IMR-90 (cell line): ENCODE measurements around the gene AGXT2. TPM values are rescaled to one million over a fixed set of nuclear protein-coding genes. Genes with fewer than 3 reads are reported as not detected.

Experiments used
- ATAC-seq: fragments of 200-7000 bp; cut with Tn5 transposase; 2 replicates; pipeline ENCODE4 v1.9.1; 2020; ENCODE audit warnings: low read depth, mild to moderate bottlenecking, moderate library complexity
- BruUV-seq: library from RNA; stranded (reverse); fragments of 400-500 nt; replicated peaks from 2 replicates; lab custom pipeline; 2021; lab: Mats Ljungman, UMichigan
- CTCF ChIA-PET: fragments of 300-600 bp; formaldehyde crosslinking; extraction: SDS; loops from one replicate; lab custom pipeline; 2021; ENCODE audit warnings: antibody characterized with exemption; lab: Yijun Ruan, JAX
- POLR2A ChIA-PET: fragments of 300-600 bp; sonication (Branson Sonifier 250); formaldehyde crosslinking; loops from one replicate; lab custom pipeline; 2022; ENCODE audit warnings: antibody characterized with exemption; ENCODE audit not compliant: unreplicated experiment; lab: Charles Lee
- DNase-seq: peaks from one replicate; pipeline ENCODE4 v3.0.0; 2013
- H2AFZ ChIP-seq: replicated peaks from 2 replicates; pipeline ENCODE3; 2013; ENCODE audit warnings: low read length, mild to moderate bottlenecking; ENCODE audit not compliant: poor library complexity
- H2AK5ac ChIP-seq: 2 replicates; pipeline ENCODE4 v1.6.1; 2013; ENCODE audit warnings: low read depth, low read length, inconsistent platforms
- H2AK9ac ChIP-seq: replicated peaks from 2 replicates; pipeline ENCODE3; 2013; ENCODE audit warnings: mild to moderate bottlenecking, low read depth, low read length, moderate library complexity; ENCODE audit not compliant: poor library complexity
- H2BK120ac ChIP-seq: 2 replicates; pipeline ENCODE4 v1.6.1; 2013; ENCODE audit warnings: low read depth, low read length, inconsistent platforms
- H2BK15ac ChIP-seq: 3 replicates; pipeline ENCODE4 v1.6.1; 2013; ENCODE audit warnings: low read depth, low read length, inconsistent platforms
- H2BK20ac ChIP-seq: 2 replicates; pipeline ENCODE4 v1.6.1; 2013; ENCODE audit warnings: low read depth, mild to moderate bottlenecking, inconsistent platforms, low read length, moderate library complexity
- H2BK5ac ChIP-seq: 2 replicates; pipeline ENCODE4 v1.6.1; 2013; ENCODE audit warnings: mild to moderate bottlenecking, low read depth, low read length, inconsistent platforms; ENCODE audit not compliant: poor library complexity, severe bottlenecking
- H3K14ac ChIP-seq: replicated peaks from 2 replicates; pipeline ENCODE4 v1.6.1; 2013; ENCODE audit warnings: low read depth, low read length, inconsistent platforms
- H3K18ac ChIP-seq: 2 replicates; pipeline ENCODE4 v1.6.1; 2013; ENCODE audit warnings: low read depth, low read length, control low read depth
- H3K23ac ChIP-seq: 2 replicates; pipeline ENCODE4 v1.6.1; 2013; ENCODE audit warnings: low read depth, low read length, inconsistent platforms
- H3K27ac ChIP-seq: 2 replicates; pipeline ENCODE4 v1.5.1; 2013; ENCODE audit warnings: mild to moderate bottlenecking, control low read depth, low read length; ENCODE audit not compliant: insufficient read depth
- H3K27me3 ChIP-seq: 2 replicates; pipeline ENCODE4 v1.6.1; 2013; ENCODE audit warnings: low read length; ENCODE audit not compliant: control insufficient read depth, insufficient read depth
- H3K36me3 ChIP-seq: 2 replicates; pipeline ENCODE4 v1.6.1; 2013; ENCODE audit warnings: low read length, mixed read lengths; ENCODE audit not compliant: control insufficient read depth, insufficient read depth
- H3K4ac ChIP-seq: 2 replicates; pipeline ENCODE4 v1.6.1; 2013; ENCODE audit warnings: low read depth, low read length, inconsistent platforms
- H3K4me1 ChIP-seq: 2 replicates; pipeline ENCODE4 v1.6.1; 2013; ENCODE audit warnings: low read length, mixed read lengths; ENCODE audit not compliant: control insufficient read depth, insufficient read depth
- H3K4me2 ChIP-seq: 2 replicates; pipeline ENCODE4 v1.6.1; 2013; ENCODE audit warnings: low read depth, mild to moderate bottlenecking, control low read depth, low read length, moderate library complexity
- H3K4me3 ChIP-seq: 2 replicates; pipeline ENCODE4 v1.5.1; 2013; ENCODE audit warnings: low read depth, mild to moderate bottlenecking, control low read depth, low read length, moderate library complexity; ENCODE audit not compliant: insufficient read depth
- H3K56ac ChIP-seq: 2 replicates; pipeline ENCODE4 v1.6.1; 2013; ENCODE audit warnings: low read length, inconsistent platforms; ENCODE audit not compliant: insufficient read depth; ENCODE audit errors: extremely low read depth
- H3K79me1 ChIP-seq, 2 experiments: 2 replicates each; pipeline ENCODE4 v1.6.1; 2013; ENCODE audit warnings: low read length in 2 of 2, inconsistent platforms in 1 of 2, low read depth in 1 of 2
- H3K9ac ChIP-seq: 2 replicates; pipeline ENCODE4 v1.6.1; 2013; ENCODE audit warnings: low read depth, low read length, control low read depth
- H3K9me1 ChIP-seq: 2 replicates; pipeline ENCODE4 v1.6.1; 2013; ENCODE audit warnings: low read length, inconsistent platforms; ENCODE audit not compliant: insufficient read depth
- H3K9me3 ChIP-seq: 2 replicates; pipeline ENCODE4 v1.6.1; 2013; ENCODE audit warnings: low read length; ENCODE audit not compliant: control insufficient read depth, insufficient read depth
- H4K20me1 ChIP-seq: 2 replicates; pipeline ENCODE4 v1.6.1; 2013; ENCODE audit warnings: low read length, inconsistent platforms; ENCODE audit not compliant: insufficient read depth
- H4K5ac ChIP-seq: 2 replicates; pipeline ENCODE4 v1.6.1; 2013; ENCODE audit warnings: mild to moderate bottlenecking, low read depth, low read length, control low read depth
- H4K8ac ChIP-seq, 2 experiments: 2 replicates each; pipeline ENCODE4 v1.6.1; 2013; ENCODE audit warnings: low read depth in 2 of 2, low read length in 2 of 2, control low read depth in 1 of 2, inconsistent platforms in 1 of 2
- H4K91ac ChIP-seq: 2 replicates; pipeline ENCODE4 v1.6.1; 2013; ENCODE audit warnings: low read depth, low read length, inconsistent platforms; ENCODE audit not compliant: insufficient read depth
- dilution Hi-C: fragments of 300-500 bp; cut with HindIII; formaldehyde crosslinking; loops from one replicate; pipeline ENCODE4 v1.14.3; 2018; ENCODE audit warnings: low sequenced_read_pairs; ENCODE audit not compliant: unreplicated experiment
- in situ Hi-C: fragments of 300-500 bp; cut with MboI; formaldehyde crosslinking; loops from 3 replicates; pipeline ENCODE4 v1.14.3; 2019; ENCODE audit warnings: low sequenced_read_pairs, inconsistent platforms, mixed read lengths
- intact Hi-C: fragments of 100-400 bp; cut with micrococcal nuclease; formaldehyde crosslinking; loops from 2 replicates; pipeline ENCODE4 v1.10.0; 2022
- polyA plus RNA-seq, 3 experiments: library from polyadenylated mRNA; depleted of rRNA; stranded (reverse); fragments of >200 nt; gene quantifications; 2 replicates each; pipeline ENCODE4 v1.2.3, GENCODE V29; 2012; ENCODE audit warnings: low replicate concordance in 1 of 3
- total RNA-seq: library from RNA; depleted of rRNA; stranded (reverse); fragments of >200 nt; gene quantifications from 2 replicates; pipeline ENCODE4 v1.2.3, GENCODE V29; 2012
- TF ChIP-seq, protein P1 (sequence below): fragments of 150-350 bp; IDR thresholded peaks from 2 replicates; pipeline ENCODE4 v1.6.1; 2016; ENCODE audit warnings: low read depth, mild to moderate bottlenecking, low read length, moderate library complexity, borderline replicate concordance

AGXT2 gene
- total and polyA plus RNA-seq, 2 of the 4 experiments (the other 2 are of a cell fraction) = not detected

DNA sequence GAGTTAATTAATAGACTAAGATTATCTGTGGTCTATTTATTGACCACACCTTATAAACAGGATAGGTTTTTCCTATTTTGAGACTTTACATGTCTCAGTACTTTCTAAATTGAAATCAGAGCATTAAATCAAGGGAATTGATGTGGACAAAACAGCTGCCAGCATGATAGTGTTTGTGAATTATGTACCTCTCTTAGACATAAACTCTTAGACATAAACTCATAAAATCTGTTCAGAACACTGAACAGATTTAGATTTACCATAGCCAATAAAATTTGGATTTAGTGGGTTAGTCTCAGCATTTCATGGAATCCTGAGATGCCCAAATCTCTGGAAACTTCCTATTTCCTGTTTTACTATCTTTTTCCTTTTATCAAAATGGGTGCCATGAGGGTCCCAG, 11.5 kb upstream of the AGXT2 start:
- no peak overlapping the region for H2BK15ac ChIP-seq
- no peak overlapping the region for H3K27ac ChIP-seq
- no peak overlapping the region for H3K4me3 ChIP-seq
- POLR2A ChIA-PET = no interaction called here
- H3K27me3 ChIP-seq = no peaks in the 10 kb centered on the region; the same call in 1 of the 2 replicates
- no peak overlapping the region for H2BK120ac ChIP-seq
- no peak overlapping the region for H4K5ac ChIP-seq
- no peak overlapping the region for H3K4me2 ChIP-seq
- in situ Hi-C loops = no loop called here
- H4K91ac ChIP-seq = no peak overlapping the region
- TF ChIP-seq, protein P1, sequence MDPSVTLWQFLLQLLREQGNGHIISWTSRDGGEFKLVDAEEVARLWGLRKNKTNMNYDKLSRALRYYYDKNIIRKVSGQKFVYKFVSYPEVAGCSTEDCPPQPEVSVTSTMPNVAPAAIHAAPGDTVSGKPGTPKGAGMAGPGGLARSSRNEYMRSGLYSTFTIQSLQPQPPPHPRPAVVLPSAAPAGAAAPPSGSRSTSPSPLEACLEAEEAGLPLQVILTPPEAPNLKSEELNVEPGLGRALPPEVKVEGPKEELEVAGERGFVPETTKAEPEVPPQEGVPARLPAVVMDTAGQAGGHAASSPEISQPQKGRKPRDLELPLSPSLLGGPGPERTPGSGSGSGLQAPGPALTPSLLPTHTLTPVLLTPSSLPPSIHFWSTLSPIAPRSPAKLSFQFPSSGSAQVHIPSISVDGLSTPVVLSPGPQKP = no peak
- H3K79me1 ChIP-seq = no peaks in the 10 kb centered on the region
- CTCF ChIA-PET = no interaction called here
- 0 out of 2 replicates have a peak, but pooled peaks cover 5% of the 10 kb centered on the region for H3K4me1 ChIP-seq
- no peak overlapping the region for H2BK20ac ChIP-seq
- H2AK9ac ChIP-seq = no peak overlapping the region
- no peak overlapping the region for H2BK5ac ChIP-seq
- no peak overlapping the region for H3K9ac ChIP-seq
- no peaks in the 10 kb centered on the region for H4K20me1 ChIP-seq
- no peak overlapping the region for H2AFZ ChIP-seq
- no peak overlapping the region for H3K23ac ChIP-seq
- H2AK5ac ChIP-seq = no peak overlapping the region
- no TSS peak for BruUV-seq
- DNase-seq (no peak), ATAC-seq (no peak)
- intact Hi-C loops = no loop called here
- H3K36me3 ChIP-seq = no peaks in the 10 kb centered on the region
- H3K4ac ChIP-seq = no peak overlapping the region
- H3K18ac ChIP-seq = no peak overlapping the region
- H4K8ac ChIP-seq = no peak overlapping the region
- no peaks in the 10 kb centered on the region for H3K9me1 ChIP-seq
- H3K56ac ChIP-seq = no peak overlapping the region
- H3K14ac ChIP-seq = no peak overlapping the region
- dilution Hi-C loops = no loop called here
- H3K9me3 ChIP-seq = no peaks in the 10 kb centered on the region
